ENCODE measurements around the gene BHLHE40.

The BHLHE40 gene

GRCh38 chr3:4984511-4984864, 5.3 kb downstream of the BHLHE40 start:
- FAIRE-seq = no peak

GRCh38 chr3:4985330-4986174, 6.3 kb downstream of the BHLHE40 start:
- FAIRE-seq = no peak

GRCh38 chr3:4986175-4986781, 7.0 kb downstream of the BHLHE40 start:
- no peak for FAIRE-seq

- no peak for FAIRE-seq
Observed at GRCh38 chr3:4986782-4987537, 7.7 kb downstream of the BHLHE40 start.

- no peak for FAIRE-seq
Observed at GRCh38 chr3:4987538-4988296, 8.5 kb downstream of the BHLHE40 start.

GRCh38 chr3:4988983-4989834, 10.0 kb downstream of the BHLHE40 start:
- no peak for FAIRE-seq

GRCh38 chr3:4990069-4990468, 10.8 kb downstream of the BHLHE40 start:
- FAIRE-seq = no peak

- no peak for FAIRE-seq
Observed at GRCh38 chr3:4992118-4992517, 12.9 kb downstream of the BHLHE40 start.

GRCh38 chr3:4993276-4994143, 14.3 kb downstream of the BHLHE40 start:
- FAIRE-seq = no peak

- FAIRE-seq = no peak
Observed at GRCh38 chr3:4994144-4994730, 15.0 kb downstream of the BHLHE40 start.

GRCh38 chr3:4994823-4995499, 15.7 kb downstream of the BHLHE40 start:
- FAIRE-seq = no peak

GRCh38 chr3:4995500-4996053, 16.3 kb downstream of the BHLHE40 start:
- FAIRE-seq = no peak

- no peak for FAIRE-seq
Observed at GRCh38 chr3:4996223-4996765, 17.1 kb downstream of the BHLHE40 start.

- no peak for FAIRE-seq
Observed at GRCh38 chr3:4996771-4997291, 17.6 kb downstream of the BHLHE40 start.

GRCh38 chr3:4997946-4998345, 18.7 kb downstream of the BHLHE40 start:
- FAIRE-seq = no peak

- FAIRE-seq = no peak
Observed at GRCh38 chr3:4999531-5000184, 20.4 kb downstream of the BHLHE40 start.

- no peak for FAIRE-seq
Observed at GRCh38 chr3:5001135-5001534, 21.9 kb downstream of the BHLHE40 start.

- FAIRE-seq = no peak
Observed at GRCh38 chr3:5001805-5002173, 22.6 kb downstream of the BHLHE40 start.

Data from endometrium (tissue), 2 donors.